Stomach (tissue), 9 donors: ENCODE measurements around the gene GSKIP. TPM values are rescaled to one million over a fixed set of nuclear protein-coding genes. Genes with fewer than 3 reads are reported as not detected.

Experiments
- DNase-seq, 2 donors: peaks; one replicate each; pipeline versions ENCODE4 v3.0.0 to v3.0.0-alpha.2; 2013 to 2019
- H3K27ac ChIP-seq, 5 donors: fragments of 200-600 bp in 4 of 5; sonication (generic) in 4 of 5; one replicate each; pipeline ENCODE4 v1.5.1; 2013 to 2019; ENCODE audit warnings: mild to moderate bottlenecking in 1 of 5, moderate library complexity in 1 of 5
- H3K27me3 ChIP-seq, 3 donors: fragments of 200-600 bp; sonication (generic); one replicate each; pipeline ENCODE4 v1.5.1; 2017 to 2019; ENCODE audit warnings: mixed run types in 1 of 3
- H3K36me3 ChIP-seq, 4 donors: fragments of 200-600 bp; sonication (generic); 1 replicate in 3 of 4; 2 replicates in 1 of 4; pipeline ENCODE4 v1.5.1; 2016 to 2019
- H3K4me1 ChIP-seq, 4 donors: fragments of 200-600 bp; sonication (generic); one replicate each; pipeline ENCODE4 v1.5.1; 2016 to 2019
- H3K4me3 ChIP-seq, 4 donors: fragments of 200-600 bp; sonication (generic) in 3 of 4; one replicate each; pipeline ENCODE4 v1.5.1; 2016 to 2019; ENCODE audit warnings: mild to moderate bottlenecking in 1 of 4
- H3K9me3 ChIP-seq, 4 donors: fragments of 200-600 bp; sonication (generic); one replicate each; pipeline ENCODE4 v1.5.1; 2016 to 2019
- EP300 ChIP-seq: sonication (generic); formaldehyde crosslinking; IDR thresholded peaks from one replicate; pipeline ENCODE4 v1.6.1; 2017; ENCODE audit warnings: antibody characterized with exemption
- POLR2A ChIP-seq, 4 donors: fragments of 450-650 bp; IDR thresholded peaks; one replicate each; pipeline ENCODE4 v1.6.1; 2016; ENCODE audit warnings: antibody characterized with exemption in 4 of 4, control low read depth in 2 of 4, mild to moderate bottlenecking in 1 of 4, moderate library complexity in 1 of 4
- POLR2AphosphoS5 ChIP-seq, 3 donors: sonication (generic); formaldehyde crosslinking; IDR thresholded peaks; one replicate each; pipeline ENCODE4 v1.6.1; 2016; ENCODE audit warnings: antibody characterized with exemption in 3 of 3
- WGBS, 5 donors: extraction: QIAGEN DNeasy Blood & Tissue Kit in 3 of 5; methylation state at CpG; one replicate each; pipeline versions ENCODE4 v1.1.5 to v1.1.7; 2013 to 2018; 5-methylcytosine and 5-hydroxymethylcytosine counted together
- intact Hi-C: fragments of 100-400 bp; cut with DNase I; formaldehyde crosslinking; loops from one replicate; pipeline ENCODE4 v1.15.1; 2023; ENCODE audit warnings: low total_unique reads
- polyA plus RNA-seq, 3 donors: library from polyadenylated mRNA; stranded (reverse); fragments of 200-250 nt; gene quantifications; one replicate each; pipeline ENCODE4 v1.2.3, GENCODE V29; 2013
- total RNA-seq, 5 donors: library from RNA; depleted of rRNA; stranded (reverse); fragments of >200 nt; gene quantifications; one replicate each; pipeline versions ENCODE4 v1.1.0 to v1.2.3, GENCODE V29; 2014 to 2016
- TF ChIP-seq, protein P1 (sequence below), 7 experiments: fragments of 450-650 bp in 4 of 7; fragments of 200-600 bp in 3 of 7; sonication (generic) in 3 of 7; IDR thresholded peaks; one replicate each; pipeline ENCODE4 v1.5.1; 2016 to 2019; ENCODE audit warnings: antibody characterized with exemption in 7 of 7, control low read depth in 2 of 7, mild to moderate bottlenecking in 1 of 7
- donor health status: healthy with polysubstance abuse.
- donor health status: Bipolar disorder and iron deficiency.
- donor health status: healthy.

GSKIP gene
- total and polyA plus RNA-seq, 8 donors = 3.8 to 93.9 (median 12.1) TPM

DNA sequence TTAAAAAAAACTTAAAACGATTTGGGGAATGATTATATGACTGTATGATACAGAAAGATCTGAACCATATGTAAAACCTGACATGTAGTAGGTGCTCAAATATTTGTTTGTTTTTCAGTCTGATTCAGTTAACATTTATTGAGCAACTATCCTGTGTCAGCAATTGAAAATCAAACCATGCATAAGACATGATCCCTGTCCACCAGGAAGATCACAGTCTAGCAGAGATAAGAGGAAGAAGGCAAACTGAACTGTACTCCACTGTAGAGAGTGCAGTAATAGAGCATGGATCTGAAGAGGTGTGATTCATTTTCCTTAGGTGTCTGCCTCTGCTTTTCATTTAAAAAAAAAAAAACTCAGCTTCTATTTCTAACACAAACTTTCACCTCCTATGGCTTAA is 20.7 kb downstream of the GSKIP start:
- peaks cover 4 to 56% (median 45%) of the 10 kb centered on the region in 4 donors for H3K36me3 ChIP-seq
- no peaks in the 10 kb centered on the region for H3K9me3 ChIP-seq
- intact Hi-C loops = no loop called here
- no peaks in the 10 kb centered on the region for H3K27me3 ChIP-seq
- WGBS, 5 donors = 55 to 79% (median 68%) methylated on average over 1 of the region's 1 CpG
- no peak overlapping the region for H3K27ac ChIP-seq
- no peak for DNase-seq
- TF ChIP-seq POLR2A (IDR thresholded peaks at IDR 0.05) (no peak), EP300 (no peak), POLR2AphosphoS5 (IDR thresholded peaks at IDR 0.05) (no peak)
- TF ChIP-seq, protein P1, sequence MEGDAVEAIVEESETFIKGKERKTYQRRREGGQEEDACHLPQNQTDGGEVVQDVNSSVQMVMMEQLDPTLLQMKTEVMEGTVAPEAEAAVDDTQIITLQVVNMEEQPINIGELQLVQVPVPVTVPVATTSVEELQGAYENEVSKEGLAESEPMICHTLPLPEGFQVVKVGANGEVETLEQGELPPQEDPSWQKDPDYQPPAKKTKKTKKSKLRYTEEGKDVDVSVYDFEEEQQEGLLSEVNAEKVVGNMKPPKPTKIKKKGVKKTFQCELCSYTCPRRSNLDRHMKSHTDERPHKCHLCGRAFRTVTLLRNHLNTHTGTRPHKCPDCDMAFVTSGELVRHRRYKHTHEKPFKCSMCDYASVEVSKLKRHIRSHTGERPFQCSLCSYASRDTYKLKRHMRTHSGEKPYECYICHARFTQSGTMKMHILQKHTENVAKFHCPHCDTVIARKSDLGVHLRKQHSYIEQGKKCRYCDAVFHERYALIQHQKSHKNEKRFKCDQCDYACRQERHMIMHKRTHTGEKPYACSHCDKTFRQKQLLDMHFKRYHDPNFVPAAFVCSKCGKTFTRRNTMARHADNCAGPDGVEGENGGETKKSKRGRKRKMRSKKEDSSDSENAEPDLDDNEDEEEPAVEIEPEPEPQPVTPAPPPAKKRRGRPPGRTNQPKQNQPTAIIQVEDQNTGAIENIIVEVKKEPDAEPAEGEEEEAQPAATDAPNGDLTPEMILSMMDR (IDR thresholded peaks at IDR 0.05) = no peak
- H3K4me3 ChIP-seq = no peak overlapping the region
- H3K4me1 ChIP-seq = no peaks in the 10 kb centered on the region

DNA sequence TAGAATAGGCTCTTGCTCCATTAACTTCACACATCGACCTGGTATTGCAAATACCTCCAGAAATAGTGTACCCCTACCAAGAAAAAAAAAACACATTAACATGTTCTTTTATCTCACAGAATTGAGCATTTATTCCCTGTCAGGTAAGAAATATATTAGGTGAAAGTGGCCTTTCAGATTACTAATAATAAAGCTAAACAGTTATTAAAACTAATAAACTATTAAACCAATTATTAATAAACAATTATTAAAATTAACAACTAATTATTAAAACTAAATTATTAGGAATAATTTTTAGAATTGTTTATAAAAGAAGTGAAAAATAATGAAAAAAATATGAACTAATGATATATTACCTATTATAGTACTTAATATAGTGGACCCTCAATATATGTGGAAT is 21.4 kb downstream of the GSKIP start:
- no peak overlapping the region for H3K4me3 ChIP-seq
- no peak for TF ChIP-seq POLR2A (IDR thresholded peaks at IDR 0.05)
- TF ChIP-seq EP300 = no peak
- TF ChIP-seq POLR2AphosphoS5 (IDR thresholded peaks at IDR 0.05) = no peak
- TF ChIP-seq, protein P1 (IDR thresholded peaks at IDR 0.05) = no peak
- no peaks in the 10 kb centered on the region for H3K27me3 ChIP-seq
- no peaks in the 10 kb centered on the region for H3K9me3 ChIP-seq
- peaks cover 4 to 56% (median 45%) of the 10 kb centered on the region in 4 donors for H3K36me3 ChIP-seq
- DNase-seq = no peak
- 82 to 90% (median 84%) methylated on average over 1 of the region's 1 CpG for WGBS, 5 donors
- no peaks in the 10 kb centered on the region for H3K4me1 ChIP-seq
- intact Hi-C loops = no loop called here
- H3K27ac ChIP-seq = no peak overlapping the region

DNA sequence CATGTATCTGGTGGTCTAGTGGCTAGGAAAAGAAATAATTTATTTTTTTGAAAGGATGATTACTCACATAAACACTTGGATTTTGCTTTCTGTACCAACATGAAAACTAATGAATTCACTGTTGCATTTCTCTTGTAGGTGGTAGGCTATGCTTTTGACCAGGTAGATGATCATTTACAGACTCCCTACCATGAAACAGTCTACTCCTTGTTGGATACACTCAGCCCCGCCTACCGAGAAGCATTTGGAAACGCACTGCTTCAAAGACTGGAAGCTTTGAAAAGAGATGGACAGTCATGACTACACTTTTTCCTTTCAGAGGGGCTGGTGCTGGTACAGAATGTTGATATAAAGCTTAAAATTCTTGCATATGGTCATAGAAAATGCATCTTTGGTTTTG is 22.1 kb downstream of the GSKIP start:
- Histone ChIP-seq H3K4me1 (peaks cover 0 to 1% (median under 1%) of the 10 kb centered on the region in 4 donors), H3K27ac (no peak overlapping the region), H3K9me3 (no peaks in the 10 kb centered on the region), H3K36me3 (peaks cover 4 to 56% (median 45%) of the 10 kb centered on the region in 4 donors), H3K4me3 (no peak overlapping the region), H3K27me3 (no peaks in the 10 kb centered on the region)
- TF ChIP-seq EP300 (no peak), POLR2A (IDR thresholded peaks at IDR 0.05) (no peak), POLR2AphosphoS5 (IDR thresholded peaks at IDR 0.05) (no peak)
- TF ChIP-seq, protein P1 (IDR thresholded peaks at IDR 0.05) = no peak
- WGBS, 5 donors = 84 to 96% (median 94%) methylated on average over 3 of the region's 3 CpGs
- intact Hi-C loops = no loop called here
- DNase-seq = no peak

DNA sequence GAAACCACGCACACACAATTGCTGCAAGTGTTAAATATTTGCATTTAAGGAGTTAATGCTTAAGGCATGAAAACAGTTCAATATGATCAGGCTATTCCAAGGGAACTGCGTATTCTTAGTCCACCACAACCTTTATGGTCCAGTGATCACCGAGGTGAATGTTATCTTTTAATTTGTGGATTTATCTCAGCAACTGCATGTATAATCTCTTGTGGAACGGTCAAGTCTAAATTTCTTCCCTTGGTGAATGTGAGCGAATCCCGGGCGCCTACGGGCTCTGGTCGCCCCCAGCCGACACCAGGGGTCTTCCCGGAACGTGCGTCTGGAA is 27.6 kb downstream of the GSKIP start:
- H3K27me3 ChIP-seq = no peaks in the 10 kb centered on the region
- peak overlapping the region; percentile 73 to 89 (median 82) for H3K4me3 ChIP-seq
- peaks cover under 1 to 15% (median 10%) of the 10 kb centered on the region in 4 donors for H3K36me3 ChIP-seq
- intact Hi-C loops = no loop called here
- TF ChIP-seq POLR2A (IDR thresholded peaks at IDR 0.05) = no peak
- TF ChIP-seq EP300 = no peak
- TF ChIP-seq, protein P1 (IDR thresholded peaks at IDR 0.05) = no peak
- no peak for TF ChIP-seq POLR2AphosphoS5 (IDR thresholded peaks at IDR 0.05)
- 2 to 4% (median 3%) methylated on average over 13 of the region's 13 CpGs for WGBS, 5 donors
- DNase-seq = no peak
- H3K27ac ChIP-seq = peak overlapping the region in 4 of 5 donors; percentile 74 to 85 (median 79)
- H3K4me1 ChIP-seq = peaks cover 5 to 22% (median 18%) of the 10 kb centered on the region in 4 donors
- H3K9me3 ChIP-seq = no peaks in the 10 kb centered on the region
